PC-3 (cell line): Measurements from ENCODE around the gene SYNE4. TPM values are rescaled to one million over a fixed set of nuclear protein-coding genes. Genes with fewer than 3 reads are reported as not detected.

Experiments used
- ATAC-seq: fragments of 200-7000 bp; cut with Tn5 transposase; 2 replicates; pipeline ENCODE4 v1.9.1; 2020; ENCODE audit warnings: mild to moderate bottlenecking, moderate library complexity
- BruUV-seq: library from RNA; stranded (reverse); fragments of 400-500 nt; replicated peaks from 2 replicates; lab custom pipeline; 2021; lab: Mats Ljungman, UMichigan
- CTCF ChIA-PET: fragments of 300-600 bp; sonication (Branson Sonifier 250); formaldehyde crosslinking; loops from one replicate; lab custom pipeline; 2022; ENCODE audit warnings: antibody characterized with exemption; lab: Charles Lee
- POLR2A ChIA-PET: fragments of 300-600 bp; sonication (Branson Sonifier 250); formaldehyde crosslinking; loops from one replicate; lab custom pipeline; 2022; ENCODE audit warnings: antibody characterized with exemption; ENCODE audit not compliant: unreplicated experiment; lab: Charles Lee
- DNase-seq: peaks from one replicate; pipeline ENCODE4 v3.0.0-alpha.2; 2015
- H2AFZ ChIP-seq: fragments of 300-600 bp; sonication (generic); 2 replicates; pipeline ENCODE4 v1.6.0; 2016; ENCODE audit warnings: antibody characterized with exemption, low read length
- H3F3A ChIP-seq: fragments of 300-600 bp; sonication (generic); one replicate; pipeline ENCODE4 v1.6.0; 2017; ENCODE audit warnings: antibody characterized with exemption, low read length, control low read depth, mild to moderate bottlenecking; ENCODE audit not compliant: unreplicated experiment
- H3K27ac ChIP-seq: fragments of 300-600 bp; sonication (generic); 2 replicates; pipeline ENCODE4 v1.5.1; 2016; ENCODE audit warnings: mild to moderate bottlenecking, low read length
- H3K27me3 ChIP-seq: fragments of 300-600 bp; sonication (generic); 2 replicates; pipeline ENCODE4 v1.6.1; 2016; ENCODE audit warnings: low read length, mixed read lengths
- H3K36me3 ChIP-seq: fragments of 300-600 bp; sonication (generic); 2 replicates; pipeline ENCODE4 v1.6.1; 2016; ENCODE audit warnings: low read depth, mixed run types, low read length, mixed read lengths
- H3K4me1 ChIP-seq: fragments of 300-600 bp; sonication (generic); 2 replicates; pipeline ENCODE4 v1.5.1; 2016; ENCODE audit warnings: low read length; ENCODE audit not compliant: insufficient read depth
- H3K4me2 ChIP-seq: fragments of 300-600 bp; sonication (generic); 2 replicates; pipeline ENCODE4 v1.6.0; 2016; ENCODE audit warnings: low read length
- H3K4me3 ChIP-seq: fragments of 300-600 bp; sonication (generic); 2 replicates; pipeline ENCODE4 v1.5.1; 2016; ENCODE audit warnings: mild to moderate bottlenecking, low read length, mixed read lengths
- H3K79me2 ChIP-seq: fragments of 300-600 bp; sonication (generic); 2 replicates; pipeline ENCODE4 v1.6.1; 2017; ENCODE audit warnings: low read length, mixed read lengths
- H3K9ac ChIP-seq: fragments of 300-600 bp; sonication (generic); 2 replicates; pipeline ENCODE4 v1.6.0; 2016; ENCODE audit warnings: mild to moderate bottlenecking, low read length
- H3K9me2 ChIP-seq: fragments of 300-600 bp; sonication (generic); replicated peaks from 2 replicates; pipeline ENCODE4 v1.6.1; 2016; ENCODE audit warnings: mixed run types, low read length, mixed read lengths
- H3K9me3 ChIP-seq: fragments of 300-600 bp; sonication (generic); 2 replicates; pipeline ENCODE4 v1.6.1; 2016; ENCODE audit warnings: low read length, mixed read lengths
- H4K20me1 ChIP-seq: fragments of 300-600 bp; sonication (generic); 2 replicates; pipeline ENCODE4 v1.6.1; 2016; ENCODE audit warnings: low read length, mixed read lengths
- EZH2 ChIP-seq: fragments of 300-600 bp; sonication (generic); IDR thresholded peaks from one replicate; pipeline ENCODE4 v1.6.1; 2017; ENCODE audit warnings: antibody characterized with exemption, mild to moderate bottlenecking, low read length; ENCODE audit not compliant: unreplicated experiment
- EZH2phosphoT487 ChIP-seq: fragments of 300-600 bp; sonication (generic); IDR thresholded peaks from 2 replicates; pipeline ENCODE4 v1.6.1; 2018; ENCODE audit warnings: mild to moderate bottlenecking, antibody characterized with exemption, low read length, borderline replicate concordance
- intact Hi-C: fragments of 100-400 bp; cut with micrococcal nuclease; formaldehyde crosslinking; loops from 2 replicates; pipeline ENCODE4 v1.9.0; 2023
- total RNA-seq: library from RNA; depleted of rRNA; stranded (reverse); fragments of >200 nt; gene quantifications from 2 replicates; pipeline ENCODE4 v1.2.3, GENCODE V29; 2014
- TF ChIP-seq, protein P1 (sequence below): fragments of 300-600 bp; sonication (generic); conservative IDR thresholded peaks from 2 replicates; pipeline ENCODE4 v1.5.1; 2017; ENCODE audit warnings: antibody characterized with exemption, low read depth, mild to moderate bottlenecking, low read length

Gene SYNE4
- total RNA-seq, 1 experiment from 2014 or later, result 0.77 TPM

DNA sequence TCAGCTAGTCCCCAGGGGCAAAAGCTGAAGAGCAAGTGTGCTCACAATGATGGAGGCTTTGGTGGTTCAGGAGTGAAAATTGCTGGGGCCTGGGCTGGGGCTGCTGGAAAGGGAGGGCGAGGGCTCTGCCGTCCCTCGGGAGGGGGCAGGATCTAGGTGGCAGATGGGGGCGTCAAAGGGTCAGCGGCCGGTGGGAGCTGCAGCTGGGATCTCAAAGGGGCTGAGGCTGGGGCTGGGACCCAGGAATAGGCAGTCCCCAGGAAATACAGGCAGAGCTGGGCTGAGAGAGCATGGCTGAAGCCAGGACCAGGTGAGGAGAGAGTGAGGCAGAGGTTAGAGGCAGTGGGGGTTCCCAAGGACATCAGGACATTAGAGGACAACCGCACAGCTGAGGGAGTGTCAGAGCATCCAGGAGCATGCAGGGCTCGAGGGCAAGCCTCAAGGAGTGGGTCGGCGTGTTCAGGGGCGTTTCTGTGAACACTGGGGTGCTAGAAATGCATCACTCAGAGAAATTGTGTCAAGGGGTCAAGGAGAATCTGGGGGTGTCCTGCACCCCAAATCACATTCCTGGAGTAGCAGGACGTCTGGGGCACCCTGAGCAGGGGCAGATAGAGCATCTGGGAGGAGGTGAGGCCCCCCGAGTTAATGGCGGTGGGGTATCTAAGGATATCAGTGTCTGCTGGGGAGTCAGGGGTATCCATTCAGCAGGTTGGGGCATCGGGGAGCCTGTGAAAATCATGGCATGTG is 1.2 kb upstream of the SYNE4 start:
- Histone ChIP-seq H3K4me2 (peak overlapping the region; percentile 83), H3K4me3 (peak overlapping the region; percentile 56), H3K36me3 (no peaks in the 10 kb centered on the region), H3K9ac (peak overlapping the region; percentile 40; the same call in 1 of the 2 replicates), H4K20me1 (no peaks in the 10 kb centered on the region), H3K4me1 (peaks cover 11% of the 10 kb centered on the region), H3K27ac (no peak overlapping the region), H3K9me3 (no peaks in the 10 kb centered on the region), H3F3A (no peaks in the 10 kb centered on the region), H3K79me2 (peaks cover 14% of the 10 kb centered on the region), H3K9me2 (no peaks in the 10 kb centered on the region), H3K27me3 (no peaks in the 10 kb centered on the region), H2AFZ (peak overlapping the region; percentile 65)
- DNase-seq (no peak), ATAC-seq (no peak)
- no peak for TF ChIP-seq EZH2phosphoT487
- TF ChIP-seq, protein P1, sequence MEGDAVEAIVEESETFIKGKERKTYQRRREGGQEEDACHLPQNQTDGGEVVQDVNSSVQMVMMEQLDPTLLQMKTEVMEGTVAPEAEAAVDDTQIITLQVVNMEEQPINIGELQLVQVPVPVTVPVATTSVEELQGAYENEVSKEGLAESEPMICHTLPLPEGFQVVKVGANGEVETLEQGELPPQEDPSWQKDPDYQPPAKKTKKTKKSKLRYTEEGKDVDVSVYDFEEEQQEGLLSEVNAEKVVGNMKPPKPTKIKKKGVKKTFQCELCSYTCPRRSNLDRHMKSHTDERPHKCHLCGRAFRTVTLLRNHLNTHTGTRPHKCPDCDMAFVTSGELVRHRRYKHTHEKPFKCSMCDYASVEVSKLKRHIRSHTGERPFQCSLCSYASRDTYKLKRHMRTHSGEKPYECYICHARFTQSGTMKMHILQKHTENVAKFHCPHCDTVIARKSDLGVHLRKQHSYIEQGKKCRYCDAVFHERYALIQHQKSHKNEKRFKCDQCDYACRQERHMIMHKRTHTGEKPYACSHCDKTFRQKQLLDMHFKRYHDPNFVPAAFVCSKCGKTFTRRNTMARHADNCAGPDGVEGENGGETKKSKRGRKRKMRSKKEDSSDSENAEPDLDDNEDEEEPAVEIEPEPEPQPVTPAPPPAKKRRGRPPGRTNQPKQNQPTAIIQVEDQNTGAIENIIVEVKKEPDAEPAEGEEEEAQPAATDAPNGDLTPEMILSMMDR, result no peak
- no peak for TF ChIP-seq EZH2
- POLR2A ChIA-PET, result no interaction called here
- intact Hi-C loops, result loop anchor here (5.0 kb wide), 1 partner anchor 42 kb away; the partner anchor contains the start of genes THAP8 and WDR62
- no TSS peak for BruUV-seq
- CTCF ChIA-PET, result no interaction called here

DNA sequence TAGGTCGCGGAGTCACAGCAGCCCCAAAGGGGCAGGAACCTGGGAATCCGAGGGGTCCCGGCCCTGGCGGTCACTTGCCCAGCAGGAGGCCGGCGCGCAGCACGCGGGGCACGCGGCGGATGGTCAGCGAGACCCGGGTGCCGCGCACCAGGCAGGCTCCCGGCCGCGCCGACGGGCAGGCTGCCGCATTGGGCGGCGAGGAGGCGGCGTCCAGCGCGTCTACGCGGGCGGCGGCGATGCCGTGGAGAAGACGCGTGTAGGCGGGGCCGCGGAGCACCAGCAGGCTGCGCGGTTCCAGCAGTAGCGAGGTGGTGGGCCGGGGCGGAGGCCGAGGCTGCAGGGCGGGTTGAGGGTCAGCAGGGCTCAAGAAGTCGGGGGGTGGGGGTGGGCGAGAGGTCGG is 607 bp upstream of the SYNE4 start:
- ATAC-seq (peak; percentile 60), DNase-seq (peak; percentile 56)
- H3K9ac ChIP-seq, result peak overlapping the region; percentile 40; the same call in 1 of the 2 replicates
- H3K27me3 ChIP-seq, result no peaks in the 10 kb centered on the region
- CTCF ChIA-PET, result no interaction called here
- intact Hi-C loops, result no loop called here
- BruUV-seq, result no TSS peak
- POLR2A ChIA-PET, result no interaction called here
- H3F3A ChIP-seq, result no peaks in the 10 kb centered on the region
- H4K20me1 ChIP-seq, result no peaks in the 10 kb centered on the region
- peak overlapping the region; percentile 65 for H2AFZ ChIP-seq
- H3K4me2 ChIP-seq, result peak overlapping the region; percentile 83
- peaks cover 9% of the 10 kb centered on the region for H3K4me1 ChIP-seq
- no peak overlapping the region for H3K27ac ChIP-seq
- no peaks in the 10 kb centered on the region for H3K36me3 ChIP-seq
- TF ChIP-seq EZH2 (no peak), EZH2phosphoT487 (no peak)
- TF ChIP-seq, protein P1, result no peak
- no peaks in the 10 kb centered on the region for H3K9me3 ChIP-seq
- peaks cover 11% of the 10 kb centered on the region for H3K79me2 ChIP-seq
- H3K9me2 ChIP-seq, result no peaks in the 10 kb centered on the region
- H3K4me3 ChIP-seq, result peak overlapping the region; percentile 56

DNA sequence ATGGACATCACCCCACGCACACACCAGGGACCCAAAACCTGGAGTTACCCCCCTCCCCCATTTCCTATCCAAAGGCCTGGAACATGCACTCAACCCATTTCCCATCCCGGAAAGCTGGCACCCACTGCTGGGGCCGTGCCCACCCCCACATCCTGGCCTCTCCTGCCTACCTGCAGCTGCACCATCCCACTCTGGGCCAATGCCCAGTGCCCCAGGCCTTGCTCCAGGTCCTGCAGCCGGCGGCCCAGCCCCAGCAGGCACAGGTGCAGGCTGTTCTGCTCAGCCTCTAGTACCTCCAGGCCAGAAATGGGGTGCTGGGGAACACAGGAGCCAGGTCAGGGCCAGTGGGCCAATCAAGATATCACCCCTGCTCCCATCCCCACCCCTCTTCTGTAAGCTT is 1.7 kb downstream of the SYNE4 start:
- H3K9ac ChIP-seq, result no peak overlapping the region
- H3K4me3 ChIP-seq, result no peak overlapping the region
- H3K27ac ChIP-seq, result no peak overlapping the region
- intact Hi-C loops, result no loop called here
- no peak for DNase-seq
- H3K79me2 ChIP-seq, result no peaks in the 10 kb centered on the region
- TF ChIP-seq EZH2phosphoT487, result no peak
- no peak for TF ChIP-seq EZH2
- TF ChIP-seq, protein P1, result no peak
- no peaks in the 10 kb centered on the region for H3K9me3 ChIP-seq
- no peak overlapping the region for H3K4me2 ChIP-seq
- no peaks in the 10 kb centered on the region for H4K20me1 ChIP-seq
- H3K36me3 ChIP-seq, result no peaks in the 10 kb centered on the region
- ChIA-PET CTCF (no interaction called here), POLR2A (no interaction called here)
- H3F3A ChIP-seq, result no peaks in the 10 kb centered on the region
- peaks cover 5% of the 10 kb centered on the region for H3K4me1 ChIP-seq
- ATAC-seq, result no peak
- no peaks in the 10 kb centered on the region for H3K27me3 ChIP-seq
- no peaks in the 10 kb centered on the region for H3K9me2 ChIP-seq
- no peak overlapping the region for H2AFZ ChIP-seq
- no TSS peak for BruUV-seq
